HEK293 (cell line): ENCODE measurements around the gene PSMA2.

Source experiments
- CTCF ChIA-PET: fragments of 350-600 bp; formaldehyde crosslinking; extraction: SDS; loops from one replicate; lab custom pipeline; 2021; ENCODE audit warnings: antibody characterized with exemption; lab: Yijun Ruan, JAX
- POLR2A ChIA-PET: fragments of 300-600 bp; formaldehyde crosslinking; extraction: SDS; loops from one replicate; lab custom pipeline; 2020; ENCODE audit warnings: antibody characterized with exemption, inconsistent platforms; lab: Yijun Ruan, JAX
- H3K27ac ChIP-seq: fragments of 200-500 bp; sonication (Bioruptor generic); 2 replicates; pipeline ENCODE4 v1.5.1; 2014; ENCODE audit warnings: low read depth, low read length, control low read depth, inconsistent platforms; ENCODE audit errors: extremely low read depth
- H3K36me3 ChIP-seq, 2 experiments: fragments of 200-500 bp in 1 of 2; sonication (Bioruptor generic) in 1 of 2; 1 replicate in 1 of 2; 2 replicates in 1 of 2; pipeline ENCODE4 v1.5.1; 2014 to 2017; ENCODE audit warnings: inconsistent platforms in 2 of 2, low read length in 2 of 2; ENCODE audit not compliant: control insufficient read depth in 2 of 2, insufficient read depth in 1 of 2
- H3K4me1 ChIP-seq: fragments of 200-500 bp; sonication (Bioruptor generic); 2 replicates; pipeline ENCODE4 v1.5.1; 2014; ENCODE audit warnings: mild to moderate bottlenecking, low read length, inconsistent platforms; ENCODE audit not compliant: control insufficient read depth, insufficient read depth
- H3K4me3 ChIP-seq: 2 replicates; pipeline ENCODE4 v1.5.1; 2011; ENCODE audit warnings: low read depth, mild to moderate bottlenecking, control low read depth, low read length, moderate library complexity
- H3K9me3 ChIP-seq: fragments of 200-500 bp; sonication (Bioruptor generic); 2 replicates; pipeline ENCODE4 v1.5.1; 2014; ENCODE audit warnings: low read depth, low read length, inconsistent platforms; ENCODE audit not compliant: control insufficient read depth, insufficient read depth
- CTCF ChIP-seq: fragments of 450-650 bp; formaldehyde crosslinking; IDR thresholded peaks from 2 replicates; pipeline ENCODE4 v1.5.1; 2016; ENCODE audit warnings: missing biosample characterization, missing genetic modification characterization
- GLIS1 ChIP-seq: fragments of 450-650 bp; formaldehyde crosslinking; IDR thresholded peaks from 2 replicates; pipeline ENCODE4 v1.5.1; 2016; ENCODE audit warnings: missing biosample characterization, missing genetic modification characterization
- PATZ1 ChIP-seq: fragments of 450-650 bp; formaldehyde crosslinking; IDR thresholded peaks from 2 replicates; pipeline ENCODE4 v1.5.1; 2016; ENCODE audit warnings: missing biosample characterization, missing genetic modification characterization
- PRDM10 ChIP-seq: fragments of 450-650 bp; formaldehyde crosslinking; IDR thresholded peaks from 2 replicates; pipeline ENCODE4 v1.5.1; 2016; ENCODE audit warnings: missing biosample characterization, missing genetic modification characterization
- SETDB1 ChIP-seq: IDR thresholded peaks from one replicate; pipeline ENCODE4 v1.6.1; 2017; ENCODE audit warnings: mild to moderate bottlenecking, low read length, moderate library complexity, mixed read lengths; ENCODE audit not compliant: insufficient read length
- WT1 ChIP-seq: fragments of 450-650 bp; formaldehyde crosslinking; IDR thresholded peaks from 2 replicates; pipeline ENCODE4 v1.5.1; 2016; ENCODE audit warnings: missing biosample characterization, missing genetic modification characterization
- YY1 ChIP-seq: fragments of 450-650 bp; formaldehyde crosslinking; IDR thresholded peaks from 2 replicates; pipeline ENCODE4 v1.5.1; 2018; ENCODE audit warnings: missing biosample characterization, missing genetic modification characterization
- ZFP37 ChIP-seq: fragments of 450-650 bp; formaldehyde crosslinking; IDR thresholded peaks from 2 replicates; pipeline ENCODE4 v1.5.1; 2016; ENCODE audit warnings: missing biosample characterization, missing genetic modification characterization
- ZNF311 ChIP-seq: fragments of 450-650 bp; formaldehyde crosslinking; IDR thresholded peaks from 2 replicates; pipeline ENCODE4 v1.5.1; 2017; ENCODE audit warnings: missing biosample characterization, missing genetic modification characterization, borderline replicate concordance
- ZNF335 ChIP-seq: fragments of 450-650 bp; formaldehyde crosslinking; conservative IDR thresholded peaks from 2 replicates; pipeline ENCODE4 v1.5.1; 2016; ENCODE audit warnings: missing biosample characterization, missing genetic modification characterization
- ZNF404 ChIP-seq: fragments of 450-650 bp; formaldehyde crosslinking; IDR thresholded peaks from 2 replicates; pipeline ENCODE4 v1.5.1; 2017; ENCODE audit warnings: missing biosample characterization, missing genetic modification characterization
- ZNF510 ChIP-seq: fragments of 450-650 bp; formaldehyde crosslinking; IDR thresholded peaks from 2 replicates; pipeline ENCODE4 v1.5.1; 2018; ENCODE audit warnings: mild to moderate bottlenecking, missing genetic modification characterization, missing biosample characterization; ENCODE audit not compliant: insufficient replicate concordance
- ZNF621 ChIP-seq: fragments of 450-650 bp; formaldehyde crosslinking; IDR thresholded peaks from 2 replicates; pipeline ENCODE4 v1.5.1; 2017; ENCODE audit warnings: missing biosample characterization, missing genetic modification characterization
- ZNF623 ChIP-seq: fragments of 450-650 bp; formaldehyde crosslinking; IDR thresholded peaks from 2 replicates; pipeline ENCODE4 v1.5.1; 2016; ENCODE audit warnings: missing biosample characterization, missing genetic modification characterization
- ZNF664 ChIP-seq: fragments of 450-650 bp; formaldehyde crosslinking; IDR thresholded peaks from 2 replicates; pipeline ENCODE4 v1.5.1; 2016; ENCODE audit warnings: missing biosample characterization, missing genetic modification characterization
- ZNF670 ChIP-seq: fragments of 450-650 bp; formaldehyde crosslinking; IDR thresholded peaks from 2 replicates; pipeline ENCODE4 v1.5.1; 2016; ENCODE audit warnings: missing biosample characterization, missing genetic modification characterization, low read depth
- ZNF777 ChIP-seq: fragments of 450-650 bp; formaldehyde crosslinking; IDR thresholded peaks from 2 replicates; pipeline ENCODE4 v1.5.1; 2017; ENCODE audit warnings: missing biosample characterization, missing genetic modification characterization, borderline replicate concordance
- ZXDB ChIP-seq: fragments of 450-650 bp; formaldehyde crosslinking; IDR thresholded peaks from 2 replicates; pipeline ENCODE4 v1.5.1; 2016; ENCODE audit warnings: missing biosample characterization, missing genetic modification characterization

The PSMA2 gene

GRCh38 chr7:42976371-42976770 is 44.4 kb upstream of the PSMA2 start (continued):
- no peak for TF ChIP-seq PATZ1
- TF ChIP-seq, all 188 proteins: peak for 0

- POLR2A ChIA-PET, result no interaction called here
- Histone ChIP-seq H3K4me3 (no peak overlapping the region), H3K27ac (no peak overlapping the region)
Observed at GRCh38 chr7:42972699-42973500, 40.9 kb upstream of the PSMA2 start.

More at GRCh38 chr7:42972699-42973500, 40.9 kb upstream of the PSMA2 start:
- Histone ChIP-seq H3K9me3 (no peaks in the 10 kb centered on the region), H3K4me1 (no peaks in the 10 kb centered on the region), H3K36me3 (no peaks in the 10 kb centered on the region)
- CTCF ChIA-PET, result interaction anchor here (0.6 to 1.5 kb wide), 6 partner anchors 8 to 1402 kb away, joined by 3 to 4 read pairs (median 3); no protein-coding TSS in a partner anchor
- TF ChIP-seq ZNF621 (tag by site-specific recombination) (no peak), ZNF404 (no peak), ZNF670 (no peak), WT1 (no peak), ZXDB (tag by site-specific recombination) (no peak), YY1 (tag by site-specific recombination) (no peak), ZFP37 (tag by site-specific recombination) (no peak), CTCF (no peak), ZNF777 (tag by site-specific recombination) (no peak), PRDM10 (tag by site-specific recombination) (0 out of 2 replicates have a peak, but pooled peaks have one; percentile 21), ZNF623 (tag by site-specific recombination) (no peak), ZNF510 (tag by site-specific recombination) (no peak), ZNF335 (tag by site-specific recombination) (0 out of 2 replicates have a peak, but pooled peaks have one; percentile 32), SETDB1 (no peak), GLIS1 (tag by site-specific recombination) (no peak), ZNF311 (tag by site-specific recombination) (no peak), ZNF664 (tag by site-specific recombination) (no peak)
